DOHH2 (cell line): ENCODE results near the gene FRAS1.

Source experiments
- H3F3A ChIP-seq: fragments of 200-600 bp; sonication (generic), shearing (Covaris generic); 2 replicates; pipeline ENCODE4 v1.6.0; 2016; ENCODE audit warnings: antibody characterized with exemption, mild to moderate bottlenecking; ENCODE audit not compliant: control insufficient read depth, insufficient read depth
- H3K27ac ChIP-seq: fragments of 200-600 bp; sonication (generic); 2 replicates; pipeline ENCODE4 v1.5.1; 2014; ENCODE audit warnings: low read depth, mild to moderate bottlenecking, low read length, moderate library complexity
- H3K27me3 ChIP-seq: fragments of 200-600 bp; sonication (generic); 2 replicates; pipeline ENCODE4 v1.6.1; 2014; ENCODE audit warnings: mild to moderate bottlenecking, low read length, mixed read lengths; ENCODE audit not compliant: control insufficient read depth
- H3K36me3 ChIP-seq: fragments of 200-600 bp; sonication (generic); 2 replicates; pipeline ENCODE4 v1.6.1; 2014; ENCODE audit warnings: mild to moderate bottlenecking, low read length, moderate library complexity, mixed read lengths; ENCODE audit not compliant: control insufficient read depth
- H3K4me1 ChIP-seq: fragments of 200-600 bp; sonication (generic); 2 replicates; pipeline ENCODE4 v1.6.1; 2014; ENCODE audit warnings: mild to moderate bottlenecking, low read length, mixed read lengths; ENCODE audit not compliant: control insufficient read depth
- H3K4me2 ChIP-seq: fragments of 200-600 bp; sonication (generic); 2 replicates; pipeline ENCODE4 v1.6.0; 2014; ENCODE audit warnings: mild to moderate bottlenecking, low read length, moderate library complexity
- H3K4me3 ChIP-seq: fragments of 200-600 bp; sonication (generic); 2 replicates; pipeline ENCODE4 v1.5.1; 2014; ENCODE audit warnings: mild to moderate bottlenecking, low read length, mixed read lengths
- H3K79me2 ChIP-seq: fragments of 200-600 bp; sonication (generic); 2 replicates; pipeline ENCODE4 v1.6.1; 2014; ENCODE audit warnings: mild to moderate bottlenecking, low read length, mixed read lengths; ENCODE audit not compliant: control insufficient read depth
- H3K9me2 ChIP-seq: fragments of 200-600 bp; sonication (generic); replicated peaks from 2 replicates; pipeline ENCODE4 v1.6.1; 2014; ENCODE audit warnings: mild to moderate bottlenecking, low read length, mixed read lengths; ENCODE audit not compliant: control insufficient read depth
- H3K9me3 ChIP-seq: fragments of 200-600 bp; sonication (generic); 2 replicates; pipeline ENCODE4 v1.6.1; 2014; ENCODE audit warnings: antibody characterized with exemption, low read length, mixed read lengths; ENCODE audit not compliant: control insufficient read depth, insufficient read depth
- H4K20me1 ChIP-seq: fragments of 200-600 bp; sonication (generic); 2 replicates; pipeline ENCODE4 v1.6.0; 2014; ENCODE audit warnings: low read depth, mild to moderate bottlenecking, antibody characterized with exemption, low read length, moderate library complexity; ENCODE audit not compliant: control insufficient read depth, insufficient read depth
- EZH2phosphoT487 ChIP-seq: fragments of 200-600 bp; sonication (generic); IDR thresholded peaks from 2 replicates; pipeline ENCODE4 v1.6.1; 2017; ENCODE audit warnings: borderline replicate concordance, mild to moderate bottlenecking, antibody characterized with exemption, low read length, moderate library complexity, mixed read lengths
- TF ChIP-seq, protein P1 (sequence below): fragments of 200-600 bp; sonication (generic); IDR thresholded peaks from one replicate; pipeline ENCODE4 v1.5.1; 2014; ENCODE audit warnings: antibody characterized with exemption, mild to moderate bottlenecking, low read depth, low read length; ENCODE audit not compliant: poor library complexity, severe bottlenecking

The FRAS1 gene

DNA sequence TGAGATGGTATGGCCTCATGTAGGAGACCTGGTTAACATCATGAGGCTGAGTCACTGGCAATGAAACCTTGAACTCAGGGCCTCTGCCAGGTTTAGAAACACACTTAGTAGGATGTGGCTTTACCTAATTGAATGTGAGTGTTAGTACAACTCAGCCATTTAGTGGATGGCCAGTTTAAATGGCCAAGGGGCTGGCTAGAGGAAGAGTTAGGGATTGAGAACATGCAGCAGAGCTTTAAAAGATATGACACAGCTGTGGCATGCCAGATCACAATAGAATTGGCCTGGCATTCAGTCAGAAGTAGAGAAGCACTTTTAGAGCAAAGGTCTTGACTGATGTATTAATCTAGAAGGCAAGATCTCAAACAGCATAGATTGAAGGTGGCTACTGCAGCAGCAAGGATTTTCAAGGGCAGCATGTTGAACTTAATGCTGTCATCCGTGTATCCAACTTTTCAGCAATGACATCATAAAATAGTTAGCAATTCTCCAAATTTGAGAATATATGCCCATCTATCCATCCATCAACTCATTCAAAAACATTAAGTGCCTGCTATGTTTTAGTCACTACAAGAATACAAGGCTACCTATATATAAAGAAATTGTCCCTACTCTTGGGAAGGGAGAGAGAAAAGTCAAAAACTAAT, 170.4 kb downstream of the FRAS1 start:
- TF ChIP-seq, protein P1, sequence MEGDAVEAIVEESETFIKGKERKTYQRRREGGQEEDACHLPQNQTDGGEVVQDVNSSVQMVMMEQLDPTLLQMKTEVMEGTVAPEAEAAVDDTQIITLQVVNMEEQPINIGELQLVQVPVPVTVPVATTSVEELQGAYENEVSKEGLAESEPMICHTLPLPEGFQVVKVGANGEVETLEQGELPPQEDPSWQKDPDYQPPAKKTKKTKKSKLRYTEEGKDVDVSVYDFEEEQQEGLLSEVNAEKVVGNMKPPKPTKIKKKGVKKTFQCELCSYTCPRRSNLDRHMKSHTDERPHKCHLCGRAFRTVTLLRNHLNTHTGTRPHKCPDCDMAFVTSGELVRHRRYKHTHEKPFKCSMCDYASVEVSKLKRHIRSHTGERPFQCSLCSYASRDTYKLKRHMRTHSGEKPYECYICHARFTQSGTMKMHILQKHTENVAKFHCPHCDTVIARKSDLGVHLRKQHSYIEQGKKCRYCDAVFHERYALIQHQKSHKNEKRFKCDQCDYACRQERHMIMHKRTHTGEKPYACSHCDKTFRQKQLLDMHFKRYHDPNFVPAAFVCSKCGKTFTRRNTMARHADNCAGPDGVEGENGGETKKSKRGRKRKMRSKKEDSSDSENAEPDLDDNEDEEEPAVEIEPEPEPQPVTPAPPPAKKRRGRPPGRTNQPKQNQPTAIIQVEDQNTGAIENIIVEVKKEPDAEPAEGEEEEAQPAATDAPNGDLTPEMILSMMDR, result no peak
- TF ChIP-seq EZH2phosphoT487, result no peak
- Histone ChIP-seq H3K79me2 (no peaks in the 10 kb centered on the region), H3K4me1 (no peaks in the 10 kb centered on the region), H3F3A (no peaks in the 10 kb centered on the region), H3K9me3 (no peaks in the 10 kb centered on the region; the same call in 1 of the 2 replicates), H3K27me3 (no peaks in the 10 kb centered on the region), H3K9me2 (no peaks in the 10 kb centered on the region), H3K27ac (no peak overlapping the region), H3K4me2 (no peak overlapping the region), H4K20me1 (no peaks in the 10 kb centered on the region), H3K36me3 (no peaks in the 10 kb centered on the region), H3K4me3 (no peak overlapping the region)

DNA sequence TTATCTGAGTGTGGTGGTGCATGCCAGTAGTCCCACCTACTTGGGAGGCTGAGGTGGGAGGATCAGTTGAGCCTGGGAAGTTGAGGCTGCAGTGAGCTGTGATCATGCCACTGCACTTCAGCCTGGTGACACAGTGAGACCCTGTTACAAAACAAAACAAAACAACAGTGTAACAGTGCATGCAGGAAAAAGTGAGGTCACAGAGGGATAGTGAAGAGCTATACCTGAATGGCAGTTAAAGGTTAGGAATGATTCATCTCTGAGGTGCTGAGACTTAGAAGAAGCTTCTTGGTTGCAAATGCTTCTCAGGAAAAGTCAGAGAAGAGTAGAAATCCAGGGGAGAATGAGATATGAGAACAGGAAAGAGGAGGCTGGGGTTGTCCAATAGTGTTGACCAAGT, 178.7 kb downstream of the FRAS1 start:
- no peaks in the 10 kb centered on the region for H3K27me3 ChIP-seq
- no peaks in the 10 kb centered on the region for H3K79me2 ChIP-seq
- H3K4me3 ChIP-seq, result no peak overlapping the region
- H3K9me2 ChIP-seq, result no peaks in the 10 kb centered on the region
- no peaks in the 10 kb centered on the region for H4K20me1 ChIP-seq
- no peaks in the 10 kb centered on the region for H3K4me1 ChIP-seq
- TF ChIP-seq EZH2phosphoT487, result no peak
- TF ChIP-seq, protein P1, result no peak
- H3F3A ChIP-seq, result no peaks in the 10 kb centered on the region
- H3K4me2 ChIP-seq, result no peak overlapping the region
- H3K27ac ChIP-seq, result no peak overlapping the region
- no peaks in the 10 kb centered on the region for H3K9me3 ChIP-seq
- H3K36me3 ChIP-seq, result no peaks in the 10 kb centered on the region

DNA sequence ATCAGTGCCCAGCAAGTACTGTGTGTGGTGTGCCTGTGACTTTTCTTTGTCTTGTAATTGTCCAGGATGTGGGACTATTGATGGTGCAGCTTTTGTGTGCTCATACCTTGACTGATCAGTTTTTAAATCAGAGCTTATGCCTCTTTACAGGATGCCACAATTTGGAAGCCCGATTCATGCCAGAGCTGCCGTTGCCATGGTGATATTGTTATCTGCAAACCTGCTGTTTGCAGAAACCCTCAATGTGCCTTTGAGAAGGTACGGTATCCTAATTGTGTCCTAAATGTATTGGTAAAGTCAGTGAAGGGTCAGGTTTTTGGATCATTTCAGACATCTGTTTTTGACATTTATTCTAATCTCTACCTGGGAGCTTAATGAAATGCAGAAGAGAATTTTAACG, 180.2 kb downstream of the FRAS1 start:
- Histone ChIP-seq H3F3A (no peaks in the 10 kb centered on the region), H3K4me2 (no peak overlapping the region), H3K36me3 (no peaks in the 10 kb centered on the region), H3K79me2 (no peaks in the 10 kb centered on the region), H3K27ac (no peak overlapping the region), H4K20me1 (no peaks in the 10 kb centered on the region), H3K9me3 (no peaks in the 10 kb centered on the region), H3K4me1 (no peaks in the 10 kb centered on the region), H3K27me3 (no peaks in the 10 kb centered on the region), H3K4me3 (no peak overlapping the region), H3K9me2 (no peaks in the 10 kb centered on the region)
- TF ChIP-seq, protein P1, result no peak
- TF ChIP-seq EZH2phosphoT487, result no peak
